GM12873 (cell line): ENCODE data around the gene MZF1.

Experiments
- CTCF ChIP-seq: IDR thresholded peaks from 2 replicates; pipeline ENCODE4 v1.5.1; 2012; ENCODE audit warnings: low read depth, mild to moderate bottlenecking, moderate library complexity, low read length, control low read depth; ENCODE audit not compliant: insufficient read depth; ENCODE audit errors: missing control alignments

MZF1 gene

GRCh38 chr19:58555369-58555885, 17.7 kb downstream of the MZF1 start:
- no peak for TF ChIP-seq CTCF

- no peak for TF ChIP-seq CTCF
Observed at GRCh38 chr19:58554494-58555368, 18.4 kb downstream of the MZF1 start, which contains the start of gene CHMP2A. Gene CHMP2A (minus strand): TSS chr19:58555105. CDS start chr19:58554212, 893 bp downstream.

GRCh38 chr19:58553799-58554493, 19.2 kb downstream of the MZF1 start:
- TF ChIP-seq CTCF: no peak

GRCh38 chr19:58552655-58553054, 20.5 kb downstream of the MZF1 start:
- no peak for TF ChIP-seq CTCF

GRCh38 chr19:58551577-58552471, 21.3 kb downstream of the MZF1 start:
- TF ChIP-seq CTCF: no peak

- no peak for TF ChIP-seq CTCF
Observed at GRCh38 chr19:58551123-58551497, 22.0 kb downstream of the MZF1 start.
